ENCODE results near the gene FAM168B. TPM values are rescaled to one million over a fixed set of nuclear protein-coding genes. Genes with fewer than 3 reads are reported as not detected.

Gene FAM168B
- total and polyA plus RNA-seq, 2 of the 13 experiments (the other 11 are each of a cell fraction or from before 2014, with no cell fraction given) = 64.5 to 113 TPM

DNA sequence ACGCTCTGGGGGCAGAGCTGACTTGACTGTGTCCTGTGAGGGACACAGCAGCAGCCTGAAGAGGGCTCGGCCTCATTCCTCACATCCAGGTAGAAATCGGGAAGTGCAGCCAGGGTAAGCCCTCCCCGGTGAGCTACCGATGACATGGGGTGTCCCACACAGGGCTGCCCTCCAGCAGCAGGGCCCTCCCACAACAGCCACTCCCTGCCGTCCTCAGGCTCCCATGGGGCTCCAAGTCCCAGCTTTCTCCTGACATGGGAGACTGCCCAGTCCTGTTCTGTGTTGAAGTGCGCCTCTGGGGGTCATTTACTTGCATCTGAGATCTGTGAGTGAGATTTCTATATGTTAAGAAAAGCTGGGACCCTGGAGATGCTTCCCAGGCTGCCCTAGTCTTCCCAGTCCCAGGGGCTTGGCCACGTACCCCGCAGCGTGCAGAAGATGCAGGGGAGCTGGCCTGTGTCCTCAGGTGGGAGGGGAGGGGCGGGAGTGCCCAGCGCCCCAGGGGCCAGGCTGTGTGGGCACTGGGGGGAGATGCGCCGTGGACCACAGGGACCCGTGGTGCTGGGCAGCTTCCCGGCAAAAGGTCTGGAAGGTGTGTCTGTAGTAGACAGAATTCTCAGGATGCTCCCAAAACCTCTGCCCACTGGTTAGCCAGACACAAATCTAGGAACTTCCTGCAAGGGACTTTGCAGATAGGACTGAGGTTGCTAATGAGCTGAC lies 87.9 kb downstream of the FAM168B start (continued):
- TF ChIP-seq, protein P1, sequence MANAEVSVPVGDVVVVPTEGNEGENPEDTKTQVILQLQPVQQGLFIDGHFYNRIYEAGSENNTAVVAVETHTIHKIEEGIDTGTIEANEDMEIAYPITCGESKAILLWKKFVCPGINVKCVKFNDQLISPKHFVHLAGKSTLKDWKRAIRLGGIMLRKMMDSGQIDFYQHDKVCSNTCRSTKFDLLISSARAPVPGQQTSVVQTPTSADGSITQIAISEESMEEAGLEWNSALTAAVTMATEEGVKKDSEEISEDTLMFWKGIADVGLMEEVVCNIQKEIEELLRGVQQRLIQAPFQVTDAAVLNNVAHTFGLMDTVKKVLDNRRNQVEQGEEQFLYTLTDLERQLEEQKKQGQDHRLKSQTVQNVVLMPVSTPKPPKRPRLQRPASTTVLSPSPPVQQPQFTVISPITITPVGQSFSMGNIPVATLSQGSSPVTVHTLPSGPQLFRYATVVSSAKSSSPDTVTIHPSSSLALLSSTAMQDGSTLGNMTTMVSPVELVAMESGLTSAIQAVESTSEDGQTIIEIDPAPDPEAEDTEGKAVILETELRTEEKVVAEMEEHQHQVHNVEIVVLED (CRISPR knock-in tag; IDR thresholded peaks at IDR 0.05; ENCODE audit: borderline replicate concordance) = no peak
- TF ChIP-seq YEATS4 (CRISPR knock-in tag; IDR thresholded peaks at IDR 0.05; ENCODE audit: borderline replicate concordance) (no peak), PAF1 (CRISPR knock-in tag; IDR thresholded peaks at IDR 0.05) (no peak)
- TF ChIP-seq, protein P2, sequence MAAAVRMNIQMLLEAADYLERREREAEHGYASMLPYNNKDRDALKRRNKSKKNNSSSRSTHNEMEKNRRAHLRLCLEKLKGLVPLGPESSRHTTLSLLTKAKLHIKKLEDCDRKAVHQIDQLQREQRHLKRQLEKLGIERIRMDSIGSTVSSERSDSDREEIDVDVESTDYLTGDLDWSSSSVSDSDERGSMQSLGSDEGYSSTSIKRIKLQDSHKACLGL (CRISPR knock-in tag; IDR thresholded peaks at IDR 0.05) = no peak

DNA sequence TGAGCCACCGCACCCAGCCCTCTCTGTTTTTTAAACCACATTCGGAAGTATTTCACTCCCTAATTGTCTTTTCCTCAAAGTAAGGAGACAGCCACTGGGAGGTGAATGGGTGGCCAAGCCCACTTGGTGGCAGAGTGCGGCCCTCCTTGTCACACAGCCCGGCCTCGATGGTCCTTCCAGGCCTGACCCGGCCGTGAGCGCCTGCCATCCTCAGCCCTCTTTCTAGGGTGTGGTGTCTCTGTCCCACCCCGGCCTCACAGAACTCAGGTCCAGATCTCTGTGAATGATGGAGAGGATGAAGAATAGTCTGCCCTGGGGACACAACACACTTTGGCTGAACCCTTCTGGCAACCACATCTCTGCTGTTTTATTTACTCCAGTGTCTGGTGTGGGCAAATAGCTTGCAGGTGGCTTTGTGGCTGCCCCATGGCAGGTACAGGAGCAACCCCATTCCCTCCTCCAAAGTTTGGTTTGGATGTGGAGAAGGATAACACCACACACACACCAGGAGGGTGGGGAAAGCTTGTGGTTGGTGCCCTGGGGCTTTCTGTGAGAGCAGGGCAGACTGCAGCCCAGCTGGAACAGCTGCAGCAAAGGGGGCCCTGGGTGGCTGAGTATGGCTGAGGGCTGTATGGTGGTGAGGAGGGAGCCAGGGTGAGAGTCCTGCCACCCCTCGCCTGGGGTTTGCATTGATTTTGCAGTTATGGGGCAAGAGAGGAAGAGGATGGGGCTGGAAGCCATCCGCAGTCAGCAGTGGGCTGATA lies 88.6 kb downstream of the FAM168B start:
- H4K20me1 ChIP-seq (ENCODE audit: insufficient read depth, low read length) = no peaks in the 10 kb centered on the region
- in situ Hi-C loops (cut with HindIII; ENCODE audit: extremely low pct_ligation_motif_present, low pct_unique_long_range_greater_than_20kb) = no loop called here
- no peak overlapping the region for H3K4me2 ChIP-seq (ENCODE audit: low read depth, low read length)
- CTCF ChIA-PET (ENCODE audit: low intra/inter-chr PET ratio, low total read pairs) = no interaction called here
- H3K4me3 ChIP-seq (replicated peaks in 1 of 3; ENCODE audit: insufficient read depth in 1 of 3, low read depth in 2 of 3, low read length in 3 of 3) = no peak overlapping the region
- H3K36me3 ChIP-seq (replicated peaks in 1 of 2; ENCODE audit: control insufficient read depth in 1 of 2, insufficient read depth in 2 of 2, low read length in 2 of 2) = no peaks in the 10 kb centered on the region
- H3K4me1 ChIP-seq (ENCODE audit: insufficient read depth, low read length) = no peaks in the 10 kb centered on the region
- no peak overlapping the region for H2AFZ ChIP-seq (ENCODE audit: low read length)
- no peak overlapping the region for H3K27ac ChIP-seq (ENCODE audit: extremely low read length, insufficient read depth, low read length)
- BruUV-seq (replicated peaks) = no TSS peak
- H3K9me3 ChIP-seq (ENCODE audit: low read length) = no peaks in the 10 kb centered on the region
- intact Hi-C loops (cut with micrococcal nuclease; ENCODE audit: unreplicated experiment) = no loop called here
- FAIRE-seq = no peak
- H3K9ac ChIP-seq (ENCODE audit: insufficient read depth, low read depth, low read length) = no peak overlapping the region
- no peaks in the 10 kb centered on the region for H3K79me2 ChIP-seq (ENCODE audit: insufficient read depth, low read length)
- 41% methylated on average over 11 of the region's 11 CpGs for WGBS (ENCODE audit: low lambda C conversion rate)
- peaks cover 7 to 47% of the 10 kb centered on the region in 2 experiments; a peak in 4 of 5 replicates for H3K27me3 ChIP-seq (ENCODE audit: control insufficient read depth in 1 of 2, insufficient read depth in 2 of 2, low read length in 2 of 2)
- peak; percentile 28 for ATAC-seq
- TF ChIP-seq, protein P3, sequence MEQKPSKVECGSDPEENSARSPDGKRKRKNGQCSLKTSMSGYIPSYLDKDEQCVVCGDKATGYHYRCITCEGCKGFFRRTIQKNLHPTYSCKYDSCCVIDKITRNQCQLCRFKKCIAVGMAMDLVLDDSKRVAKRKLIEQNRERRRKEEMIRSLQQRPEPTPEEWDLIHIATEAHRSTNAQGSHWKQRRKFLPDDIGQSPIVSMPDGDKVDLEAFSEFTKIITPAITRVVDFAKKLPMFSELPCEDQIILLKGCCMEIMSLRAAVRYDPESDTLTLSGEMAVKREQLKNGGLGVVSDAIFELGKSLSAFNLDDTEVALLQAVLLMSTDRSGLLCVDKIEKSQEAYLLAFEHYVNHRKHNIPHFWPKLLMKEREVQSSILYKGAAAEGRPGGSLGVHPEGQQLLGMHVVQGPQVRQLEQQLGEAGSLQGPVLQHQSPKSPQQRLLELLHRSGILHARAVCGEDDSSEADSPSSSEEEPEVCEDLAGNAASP (CRISPR knock-in tag; IDR thresholded peaks at IDR 0.05; ENCODE audit: borderline replicate concordance) = no peak
- POLR2A ChIA-PET = no interaction called here
- no peak for DNase-seq (ENCODE audit: low spot score)

Data from HepG2 (cell line).